ENCODE data around the gene GHRL.

GHRL gene

GRCh38 chr3:10294030-10294586 is 1.4 kb upstream of the GHRL start:
- no peak for DNase-seq

GRCh38 chr3:10291641-10292040 is 1.1 kb downstream of the GHRL start:
- no peak for DNase-seq

GRCh38 chr3:10290481-10291176 is 2.1 kb downstream of the GHRL start:
- DNase-seq: no peak

GRCh38 chr3:10289787-10290355 is 2.9 kb downstream of the GHRL start:
- DNase-seq: no peak

GRCh38 chr3:10289077-10289476 is 3.7 kb downstream of the GHRL start:
- no peak for DNase-seq

- no peak for DNase-seq
Observed at GRCh38 chr3:10288575-10288960, 4.2 kb downstream of the GHRL start.

GRCh38 chr3:10287936-10288574 is 4.7 kb downstream of the GHRL start:
- DNase-seq: no peak

GRCh38 chr3:10286596-10287295 is 6.0 kb downstream of the GHRL start:
- no peak for DNase-seq

GRCh38 chr3:10286133-10286524 is 6.6 kb downstream of the GHRL start:
- no peak for DNase-seq

GRCh38 chr3:10285272-10286132 is 7.2 kb downstream of the GHRL start:
- no peak for DNase-seq

- DNase-seq: no peak
Observed at GRCh38 chr3:10284496-10284895, 8.3 kb downstream of the GHRL start.

- no peak for DNase-seq
Observed at GRCh38 chr3:10283638-10284037, 9.1 kb downstream of the GHRL start.

GRCh38 chr3:10281951-10282350 is 10.8 kb downstream of the GHRL start:
- DNase-seq: no peak

GRCh38 chr3:10280571-10280970 is 12.2 kb downstream of the GHRL start:
- DNase-seq: no peak

- no peak for DNase-seq
Observed at GRCh38 chr3:10280177-10280529, 12.6 kb downstream of the GHRL start.

GRCh38 chr3:10279384-10280176 is 13.2 kb downstream of the GHRL start:
- no peak for DNase-seq

GRCh38 chr3:10278501-10278900 is 14.2 kb downstream of the GHRL start:
- DNase-seq: no peak

GRCh38 chr3:10277115-10277625 is 15.6 kb downstream of the GHRL start:
- DNase-seq: no peak

GRCh38 chr3:10274601-10275000 is 18.1 kb downstream of the GHRL start:
- no peak for DNase-seq

GRCh38 chr3:10273702-10274305 is 18.9 kb downstream of the GHRL start:
- no peak for DNase-seq

GRCh38 chr3:10272977-10273376 is 19.8 kb downstream of the GHRL start:
- no peak for DNase-seq
